Mesodermal cell (in vitro differentiated cells): ENCODE data around the gene ENTPD3.

ENCODE experiments used
- H3K27ac ChIP-seq: 2 replicates; pipeline ENCODE4 v1.7.0; 2013; ENCODE audit warnings: mild to moderate bottlenecking, low read depth, low read length, moderate library complexity; ENCODE audit not compliant: severe bottlenecking
- H3K36me3 ChIP-seq: 2 replicates; pipeline ENCODE4 v1.7.1; 2013; ENCODE audit warnings: mild to moderate bottlenecking, low read length, moderate library complexity; ENCODE audit not compliant: control insufficient read depth, insufficient read depth
- H3K4me1 ChIP-seq: one replicate; pipeline ENCODE4 v1.7.1; 2013; ENCODE audit warnings: mild to moderate bottlenecking, low read length; ENCODE audit not compliant: insufficient read depth, control insufficient read depth, poor library complexity, severe bottlenecking
- H3K4me3 ChIP-seq: 2 replicates; pipeline ENCODE4 v1.7.0; 2013; ENCODE audit warnings: low read length, control low read depth, mild to moderate bottlenecking; ENCODE audit not compliant: insufficient read depth, poor library complexity, severe bottlenecking; ENCODE audit errors: extremely low read depth
- H3K9me3 ChIP-seq: 2 replicates; pipeline ENCODE4 v1.7.1; 2013; ENCODE audit warnings: mild to moderate bottlenecking, low read length, moderate library complexity; ENCODE audit not compliant: control insufficient read depth
- WGBS, 2 experiments: methylation state at CpG; one replicate each; pipeline ENCODE4 v1.1.5; 2013; ENCODE audit warnings: missing lambda C conversion rate in 2 of 2; ENCODE audit not compliant: insufficient coverage in 2 of 2; 5-methylcytosine and 5-hydroxymethylcytosine counted together

The ENTPD3 gene

DNA sequence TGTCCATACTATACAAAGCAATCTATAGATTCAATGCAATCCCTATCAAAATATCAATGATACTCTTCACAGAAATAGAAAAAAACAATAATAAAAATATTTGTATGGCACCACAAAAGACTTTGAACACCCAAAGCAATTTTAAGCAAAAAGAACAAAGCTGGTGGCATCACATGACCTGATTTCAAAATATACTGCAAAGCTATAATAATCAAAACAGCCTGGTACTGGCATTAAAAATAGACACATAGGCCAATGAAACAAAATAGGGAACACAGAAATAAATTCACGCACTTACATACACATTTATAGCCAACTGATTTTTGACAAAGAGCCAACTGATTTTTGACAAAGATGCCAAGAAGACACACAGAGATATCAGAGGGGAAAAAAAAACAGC lies 9.2 kb upstream of the ENTPD3 start:
- H3K36me3 ChIP-seq: no peaks in the 10 kb centered on the region
- H3K9me3 ChIP-seq: peaks cover 4% of the 10 kb centered on the region
- H3K27ac ChIP-seq: no peak overlapping the region
- no CpG with 5 or more reads among the region's 1 CpG for WGBS, 2 experiments
- no peak overlapping the region for H3K4me3 ChIP-seq
- H3K4me1 ChIP-seq: peaks cover 6% of the 10 kb centered on the region

DNA sequence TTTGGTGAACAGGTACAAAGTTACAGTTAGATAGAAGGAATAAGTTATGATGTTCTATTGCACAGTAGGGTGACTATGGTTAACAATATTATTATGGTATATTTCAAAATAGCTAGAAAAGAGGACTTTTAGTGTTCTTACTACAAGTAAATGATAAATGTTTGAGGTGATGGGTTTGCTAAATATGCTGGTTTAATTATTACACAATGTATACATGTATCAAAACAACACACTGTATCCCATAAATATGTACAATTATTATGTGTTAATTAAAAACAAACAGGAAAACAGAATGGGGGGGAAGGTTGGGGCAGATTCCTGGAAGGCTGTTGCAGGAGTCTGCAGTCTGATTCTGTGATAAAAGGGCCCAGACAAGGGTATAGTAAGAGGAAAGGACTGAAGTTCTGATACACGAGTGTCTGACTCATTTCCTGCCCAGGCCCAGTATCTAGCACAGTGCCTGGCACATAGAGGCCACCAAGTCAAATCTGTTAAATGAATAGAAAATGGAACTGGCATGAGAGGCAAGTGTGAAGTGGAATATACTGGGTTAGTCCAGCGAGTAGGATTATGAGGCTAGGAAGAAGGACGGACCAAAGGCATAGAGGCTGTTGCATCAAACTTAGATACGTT lies 7.2 kb upstream of the ENTPD3 start:
- 79 to 87% methylated on average over 4 of the region's 4 CpGs for WGBS, 2 experiments

DNA sequence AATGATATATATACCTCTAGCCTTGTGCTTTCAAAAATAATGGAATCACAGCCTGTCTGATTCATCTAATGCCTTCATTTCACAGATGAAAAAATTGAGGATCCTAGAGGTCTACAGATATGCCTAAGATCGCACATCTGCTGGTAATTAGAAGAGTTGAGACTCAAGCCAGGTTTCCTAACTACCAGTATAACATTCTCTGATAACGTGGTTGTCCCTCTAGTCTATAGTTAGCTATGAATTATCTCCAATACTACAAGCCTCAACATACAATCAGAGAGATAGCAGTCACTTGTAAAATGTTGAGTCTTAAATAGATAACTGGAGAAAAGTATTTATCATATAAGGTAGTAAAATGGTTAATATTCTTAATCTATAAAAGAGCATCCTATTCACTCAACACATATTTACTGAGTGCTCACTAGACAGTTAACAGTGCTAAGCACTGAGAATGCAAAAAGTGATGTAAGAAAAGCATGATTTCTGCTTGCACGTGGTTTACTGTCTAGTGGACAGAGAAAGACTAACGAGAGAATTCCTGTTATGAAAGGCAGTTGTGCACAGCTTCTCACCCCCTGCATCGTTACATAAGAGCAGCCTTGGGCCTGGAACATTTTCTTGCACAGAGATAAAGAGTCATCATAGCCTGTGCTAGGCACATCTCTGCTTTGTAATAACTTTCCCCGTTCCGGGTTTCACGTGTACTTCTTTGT lies 4.9 kb upstream of the ENTPD3 start:
- no peaks in the 10 kb centered on the region for H3K36me3 ChIP-seq
- H3K27ac ChIP-seq: no peak overlapping the region
- WGBS, 2 experiments: 90 to 96% methylated on average over 6 of the region's 8 CpGs
- no peak overlapping the region for H3K4me3 ChIP-seq
- H3K9me3 ChIP-seq: peaks cover 4% of the 10 kb centered on the region
- peaks cover 6% of the 10 kb centered on the region for H3K4me1 ChIP-seq

More for the DNA sequence above, 7.2 kb upstream of the ENTPD3 start:
- no peak overlapping the region for H3K27ac ChIP-seq
- H3K4me1 ChIP-seq: peaks cover 6% of the 10 kb centered on the region
- H3K9me3 ChIP-seq: peaks cover 4% of the 10 kb centered on the region
- H3K36me3 ChIP-seq: no peaks in the 10 kb centered on the region
- H3K4me3 ChIP-seq: no peak overlapping the region

DNA sequence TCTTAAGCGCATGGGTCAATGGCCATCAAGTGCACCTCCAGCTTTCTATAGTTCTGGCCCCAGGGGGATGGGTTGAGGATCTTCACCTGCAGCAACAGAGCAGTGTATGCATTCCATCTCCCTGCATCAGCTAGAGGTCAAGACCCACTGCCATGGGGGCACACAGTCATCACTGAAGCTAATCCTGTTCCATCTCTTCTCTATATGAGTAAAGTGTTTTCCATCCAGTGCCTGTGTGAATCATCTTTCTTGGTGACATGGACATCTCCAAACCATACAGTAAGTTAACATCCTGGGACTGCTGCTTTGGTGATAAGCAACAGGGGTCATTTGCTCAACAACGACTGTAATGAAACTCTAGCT lies 4.4 kb upstream of the ENTPD3 start:
- Histone ChIP-seq H3K9me3 (peaks cover 4% of the 10 kb centered on the region), H3K27ac (no peak overlapping the region), H3K36me3 (no peaks in the 10 kb centered on the region), H3K4me3 (no peak overlapping the region), H3K4me1 (peaks cover 6% of the 10 kb centered on the region)
- 74 to 90% methylated on average over 2 of the region's 2 CpGs for WGBS, 2 experiments

DNA sequence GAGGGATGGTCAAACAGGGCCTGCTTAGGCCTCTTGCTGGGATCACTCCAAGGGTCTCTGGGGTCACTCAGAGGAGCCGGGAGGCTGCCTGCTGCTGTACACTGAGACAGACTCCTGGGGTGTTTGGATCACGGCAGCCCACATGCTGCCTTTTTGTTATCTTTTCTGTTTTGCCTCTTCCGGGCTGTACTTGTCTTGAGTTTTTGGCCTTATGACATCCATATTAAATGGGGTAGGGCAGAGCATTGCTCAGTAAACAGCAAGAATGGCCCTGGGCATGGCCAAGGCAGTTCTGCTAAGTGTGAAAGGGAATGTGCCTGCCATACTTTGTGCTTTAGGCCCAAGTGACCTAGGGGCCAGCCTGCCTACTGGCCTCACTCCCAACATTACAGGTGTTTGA lies 771 bp upstream of the ENTPD3 start:
- Histone ChIP-seq H3K4me1 (peaks cover 6% of the 10 kb centered on the region), H3K27ac (no peak overlapping the region), H3K36me3 (no peaks in the 10 kb centered on the region), H3K9me3 (no peaks in the 10 kb centered on the region), H3K4me3 (no peak overlapping the region)
- WGBS, 2 experiments: 87 to 90% methylated on average over 3 of the region's 3 CpGs

DNA sequence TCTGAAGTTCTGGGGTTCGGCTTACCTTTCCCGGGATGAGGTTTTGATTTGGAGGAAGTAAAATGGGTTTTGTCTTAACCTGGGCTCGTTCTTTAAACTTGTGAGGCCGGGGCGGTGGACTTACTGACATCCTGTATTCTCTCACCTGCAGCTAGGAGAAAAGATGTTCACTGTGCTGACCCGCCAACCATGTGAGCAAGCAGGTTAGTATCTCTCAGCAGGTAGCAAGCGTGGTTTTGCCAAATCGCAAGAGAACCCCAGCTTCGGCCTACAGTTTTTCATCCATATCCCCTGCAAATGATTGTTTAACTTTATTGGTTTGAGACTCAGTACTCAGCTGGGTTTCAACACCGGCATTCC lies 891 bp downstream of the ENTPD3 start:
- H3K4me1 ChIP-seq: no peaks in the 10 kb centered on the region
- no peak overlapping the region for H3K27ac ChIP-seq
- no peaks in the 10 kb centered on the region for H3K9me3 ChIP-seq
- H3K4me3 ChIP-seq: no peak overlapping the region
- H3K36me3 ChIP-seq: no peaks in the 10 kb centered on the region
- WGBS, 2 experiments: 78 to 92% methylated on average over 3 to 8 of the region's 10 CpGs

DNA sequence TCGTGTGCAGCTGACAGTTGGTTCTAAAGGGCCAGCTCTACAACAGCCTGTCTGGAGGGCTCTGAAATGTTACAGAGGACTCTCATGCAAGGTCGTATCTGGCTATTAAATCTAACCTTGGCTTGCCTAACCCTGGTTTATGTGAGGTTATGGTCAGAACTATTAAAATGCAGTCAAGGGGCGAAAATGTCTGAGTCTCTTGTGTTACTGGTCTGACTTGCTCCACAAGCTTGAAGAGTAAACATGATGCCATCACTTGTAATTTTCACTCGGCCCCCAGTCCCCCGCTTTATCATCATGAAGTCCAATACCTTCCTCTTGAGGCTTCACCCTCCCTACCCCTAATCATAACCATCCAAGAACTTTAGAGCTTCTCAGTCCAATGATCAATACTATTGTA lies 9.4 kb downstream of the ENTPD3 start:
- no peak overlapping the region for H3K4me3 ChIP-seq
- H3K27ac ChIP-seq: no peak overlapping the region
- H3K4me1 ChIP-seq: no peaks in the 10 kb centered on the region
- H3K36me3 ChIP-seq: no peaks in the 10 kb centered on the region
- H3K9me3 ChIP-seq: no peaks in the 10 kb centered on the region
- 78 to 87% methylated on average over 4 to 5 of the region's 5 CpGs for WGBS, 2 experiments

DNA sequence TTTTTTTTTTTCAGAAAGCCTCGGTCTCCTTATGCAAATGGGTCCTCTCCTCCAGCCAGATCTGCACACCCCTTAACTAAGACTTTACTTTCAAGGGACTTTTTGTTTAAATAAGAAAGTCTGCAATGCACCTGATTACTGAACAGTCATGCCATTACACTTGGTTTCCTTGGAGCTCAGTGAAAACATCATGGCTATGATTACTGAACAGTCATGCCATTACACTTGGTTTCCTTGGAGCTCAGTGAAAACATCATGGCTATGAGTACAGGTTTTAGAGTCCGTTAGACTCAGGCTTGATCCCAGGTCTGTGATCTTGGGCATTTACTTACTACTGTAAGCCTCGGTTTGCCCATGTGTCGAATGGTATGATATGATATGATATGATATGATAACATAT lies 10.1 kb downstream of the ENTPD3 start:
- Histone ChIP-seq H3K27ac (no peak overlapping the region), H3K4me1 (no peaks in the 10 kb centered on the region), H3K9me3 (no peaks in the 10 kb centered on the region), H3K36me3 (no peaks in the 10 kb centered on the region), H3K4me3 (no peak overlapping the region)
- WGBS, 2 experiments: no CpG with 5 or more reads among the region's 4 CpGs

DNA sequence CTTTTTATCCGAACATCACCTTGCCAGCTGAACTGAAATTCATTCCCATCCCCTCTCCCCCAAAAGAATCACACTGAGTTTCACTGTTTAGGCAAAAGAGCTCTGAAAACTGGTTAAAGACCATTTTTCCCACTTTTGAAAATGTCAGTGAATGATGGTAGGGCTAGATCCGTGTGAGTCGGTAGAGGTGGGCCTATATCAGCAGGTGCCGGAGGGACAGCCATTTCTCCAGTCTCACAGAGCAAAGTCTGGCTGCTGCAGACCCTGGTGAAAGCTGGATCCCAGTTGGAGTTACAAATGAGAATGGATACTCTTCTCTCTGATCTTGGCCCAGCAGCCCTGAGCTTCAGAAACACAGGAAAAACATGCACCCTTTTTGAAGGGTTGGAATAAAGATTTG lies 10.9 kb downstream of the ENTPD3 start:
- Histone ChIP-seq H3K9me3 (no peaks in the 10 kb centered on the region), H3K36me3 (no peaks in the 10 kb centered on the region), H3K27ac (peak overlapping the region; percentile 73), H3K4me1 (no peaks in the 10 kb centered on the region), H3K4me3 (no peak overlapping the region)
- 68 to 94% methylated on average over 3 to 4 of the region's 4 CpGs for WGBS, 2 experiments

DNA sequence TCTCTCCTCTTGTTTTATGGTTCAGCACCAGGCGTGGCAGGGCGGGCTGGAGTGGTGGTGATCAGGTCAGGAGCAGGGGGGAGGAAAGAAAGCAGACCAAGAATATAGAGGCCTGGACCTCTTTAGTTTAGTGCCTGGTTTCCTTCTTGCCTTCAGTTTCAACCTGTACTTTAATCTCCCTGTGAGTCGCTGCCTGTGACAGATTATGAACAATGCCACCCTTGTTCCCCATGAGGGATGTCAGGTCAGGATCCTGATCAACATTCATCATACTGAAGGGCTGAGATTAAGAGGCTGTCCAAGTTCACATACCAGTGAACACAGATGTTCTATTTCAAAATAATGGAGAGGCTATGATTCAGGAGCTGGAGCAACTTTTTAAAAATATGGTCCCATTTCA lies 11.4 kb downstream of the ENTPD3 start:
- H3K27ac ChIP-seq: peak overlapping the region; percentile 73
- WGBS, 2 experiments: 67 to 80% methylated on average over 1 of the region's 3 CpGs
- H3K36me3 ChIP-seq: no peaks in the 10 kb centered on the region
- no peak overlapping the region for H3K4me3 ChIP-seq
- no peaks in the 10 kb centered on the region for H3K4me1 ChIP-seq
- no peaks in the 10 kb centered on the region for H3K9me3 ChIP-seq

DNA sequence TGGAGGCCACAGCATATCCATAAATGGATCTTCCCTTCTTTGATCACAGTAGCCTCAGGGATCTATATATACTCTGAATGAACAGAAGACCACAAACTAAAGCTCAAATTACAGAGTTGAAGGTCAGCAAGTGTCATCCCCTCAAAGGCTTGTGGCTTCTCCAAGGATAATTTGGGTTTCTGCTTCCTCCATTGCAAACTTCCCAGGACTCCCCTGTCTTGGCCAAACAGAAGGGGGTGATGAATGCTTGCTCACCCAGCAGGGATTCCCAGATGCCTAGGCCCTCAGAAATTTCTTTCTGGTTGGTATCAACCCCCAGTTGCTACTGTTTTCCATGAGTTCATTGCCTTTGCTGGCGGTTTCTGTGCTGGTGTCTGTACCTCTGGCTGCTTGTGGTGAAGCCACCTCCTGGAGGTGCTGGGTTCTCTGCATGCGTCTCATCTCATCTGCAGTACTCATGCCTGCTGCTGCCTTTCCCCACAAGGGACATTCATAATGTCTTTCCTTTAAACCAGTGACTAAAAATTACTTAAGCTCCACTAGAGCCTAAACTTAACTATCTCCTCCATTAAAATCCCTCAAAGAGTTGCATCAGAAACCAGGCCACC lies 17.7 kb downstream of the ENTPD3 start:
- Histone ChIP-seq H3K4me3 (no peak overlapping the region), H3K4me1 (no peaks in the 10 kb centered on the region), H3K9me3 (no peaks in the 10 kb centered on the region), H3K36me3 (no peaks in the 10 kb centered on the region), H3K27ac (no peak overlapping the region)
- WGBS, 2 experiments: 88 to 90% methylated on average over 2 of the region's 2 CpGs
